HUES64 (cell line): ENCODE measurements around the gene PBXIP1.
A peak's percentile ranks its signal among the peaks of the same experiment; 100 is the strongest.

Source experiments
- H3K27ac ChIP-seq: 2 replicates; pipeline ENCODE4 v1.7.0; 2013; ENCODE audit warnings: low read depth, low read length, inconsistent platforms
- H3K27me3 ChIP-seq: 2 replicates; pipeline ENCODE4 v1.6.1; 2013; ENCODE audit warnings: mild to moderate bottlenecking, low read length; ENCODE audit not compliant: insufficient read depth
- H3K36me3 ChIP-seq: 2 replicates; pipeline ENCODE4 v1.6.1; 2013; ENCODE audit warnings: mild to moderate bottlenecking, low read length; ENCODE audit not compliant: insufficient read depth
- H3K4me1 ChIP-seq: 2 replicates; pipeline ENCODE4 v1.6.1; 2013; ENCODE audit warnings: mild to moderate bottlenecking, low read length, moderate library complexity; ENCODE audit not compliant: insufficient read depth
- H3K4me3 ChIP-seq: 2 replicates; pipeline ENCODE4 v1.5.1; 2013; ENCODE audit warnings: mild to moderate bottlenecking, low read length, moderate library complexity
- H3K9ac ChIP-seq: 2 replicates; pipeline ENCODE4 v1.6.1; 2013; ENCODE audit warnings: mild to moderate bottlenecking, low read depth, low read length
- H3K9me3 ChIP-seq: 2 replicates; pipeline ENCODE4 v1.6.1; 2013; ENCODE audit warnings: low read depth, low read length; ENCODE audit not compliant: insufficient read depth
- WGBS: fragments of 150-250, 120-280 bp; methylation state at CpG from one replicate; pipeline ENCODE4 v1.1.7; 2013; ENCODE audit warnings: missing lambda C conversion rate; 5-methylcytosine and 5-hydroxymethylcytosine counted together

Gene PBXIP1

GRCh38 chr1:154969860-154970452, 14.1 kb upstream of the PBXIP1 start:
- peak overlapping the region; percentile 100 for H3K27ac ChIP-seq
- peaks cover 34% of the 10 kb centered on the region for H3K36me3 ChIP-seq
- H3K9me3 ChIP-seq = no peaks in the 10 kb centered on the region
- peak overlapping the region; percentile 71 for H3K4me3 ChIP-seq
- 6% methylated on average over 21 of the region's 22 CpGs for WGBS
- no peaks in the 10 kb centered on the region for H3K27me3 ChIP-seq
- peaks cover 25% of the 10 kb centered on the region for H3K4me1 ChIP-seq
- peak overlapping the region; percentile 73 for H3K9ac ChIP-seq

GRCh38 chr1:154969246-154969645, 13.3 kb upstream of the PBXIP1 start:
- WGBS = 13% methylated on average over 3 of the region's 5 CpGs
- Histone ChIP-seq H3K4me3 (peak overlapping the region; percentile 71), H3K4me1 (peaks cover 25% of the 10 kb centered on the region), H3K36me3 (peaks cover 41% of the 10 kb centered on the region), H3K27ac (no peak overlapping the region), H3K9me3 (no peaks in the 10 kb centered on the region), H3K27me3 (no peaks in the 10 kb centered on the region), H3K9ac (peak overlapping the region; percentile 73; the same call in 1 of the 2 replicates)

GRCh38 chr1:154968731-154969130, 12.8 kb upstream of the PBXIP1 start:
- no peaks in the 10 kb centered on the region for H3K27me3 ChIP-seq
- peaks cover 46% of the 10 kb centered on the region for H3K36me3 ChIP-seq

GRCh38 chr1:154967331-154967950, 11.5 kb upstream of the PBXIP1 start:
- Histone ChIP-seq H3K4me1 (peaks cover 21% of the 10 kb centered on the region), H3K9me3 (no peaks in the 10 kb centered on the region), H3K9ac (no peak overlapping the region), H3K27me3 (no peaks in the 10 kb centered on the region), H3K36me3 (peaks cover 58% of the 10 kb centered on the region), H3K27ac (no peak overlapping the region), H3K4me3 (no peak overlapping the region)
- WGBS = 95% methylated on average over 5 of the region's 5 CpGs

More at GRCh38 chr1:154968731-154969130, 12.8 kb upstream of the PBXIP1 start:
- peak overlapping the region; percentile 73; the same call in 1 of the 2 replicates for H3K9ac ChIP-seq
- H3K9me3 ChIP-seq = no peaks in the 10 kb centered on the region
- WGBS = 80% methylated on average over 3 of the region's 3 CpGs
- no peak overlapping the region for H3K27ac ChIP-seq
- peak overlapping the region; percentile 71 for H3K4me3 ChIP-seq
- H3K4me1 ChIP-seq = peaks cover 25% of the 10 kb centered on the region

GRCh38 chr1:154966111-154966510, 10.2 kb upstream of the PBXIP1 start:
- peaks cover 60% of the 10 kb centered on the region for H3K36me3 ChIP-seq
- H3K4me1 ChIP-seq = peaks cover 10% of the 10 kb centered on the region; the same call in 1 of the 2 replicates
- no peaks in the 10 kb centered on the region for H3K27me3 ChIP-seq
- H3K4me3 ChIP-seq = no peak overlapping the region
- no peaks in the 10 kb centered on the region for H3K9me3 ChIP-seq
- no peak overlapping the region for H3K27ac ChIP-seq
- WGBS = 98% methylated on average over 5 of the region's 7 CpGs
- no peak overlapping the region for H3K9ac ChIP-seq

- 95% methylated on average over 6 of the region's 6 CpGs for WGBS
- H3K9ac ChIP-seq = no peak overlapping the region
- no peaks in the 10 kb centered on the region for H3K9me3 ChIP-seq
- H3K36me3 ChIP-seq = peaks cover 64% of the 10 kb centered on the region
- H3K4me1 ChIP-seq = peaks cover 15% of the 10 kb centered on the region; the same call in 1 of the 2 replicates
- H3K4me3 ChIP-seq = no peak overlapping the region
- no peak overlapping the region for H3K27ac ChIP-seq
- no peaks in the 10 kb centered on the region for H3K27me3 ChIP-seq
Observed at GRCh38 chr1:154964359-154964758, 8.5 kb upstream of the PBXIP1 start.

- H3K9me3 ChIP-seq = no peaks in the 10 kb centered on the region
- peaks cover 9% of the 10 kb centered on the region; the same call in 1 of the 2 replicates for H3K4me1 ChIP-seq
- H3K4me3 ChIP-seq = no peak overlapping the region
- no peak overlapping the region for H3K27ac ChIP-seq
- H3K27me3 ChIP-seq = no peaks in the 10 kb centered on the region
- 92% methylated on average over 8 of the region's 8 CpGs for WGBS
- peaks cover 71% of the 10 kb centered on the region for H3K36me3 ChIP-seq
- H3K9ac ChIP-seq = no peak overlapping the region
Observed at GRCh38 chr1:154963643-154964042, 7.7 kb upstream of the PBXIP1 start.

GRCh38 chr1:154962795-154963330, 7.0 kb upstream of the PBXIP1 start:
- H3K9ac ChIP-seq = 0 out of 2 replicates have a peak overlapping the region, but pooled peaks have one; percentile 94

GRCh38 chr1:154962156-154962749, 6.4 kb upstream of the PBXIP1 start:
- Histone ChIP-seq H3K27ac (peak overlapping the region; percentile 93), H3K9ac (peak overlapping the region; percentile 94), H3K4me1 (peaks cover 12% of the 10 kb centered on the region; the same call in 1 of the 2 replicates), H3K4me3 (peak overlapping the region; percentile 75), H3K9me3 (no peaks in the 10 kb centered on the region), H3K27me3 (no peaks in the 10 kb centered on the region), H3K36me3 (peaks cover 65% of the 10 kb centered on the region)
- 15% methylated on average over 25 of the region's 25 CpGs for WGBS

More at GRCh38 chr1:154962795-154963330, 7.0 kb upstream of the PBXIP1 start:
- H3K36me3 ChIP-seq = peaks cover 72% of the 10 kb centered on the region
- no peaks in the 10 kb centered on the region for H3K9me3 ChIP-seq
- peak overlapping the region; percentile 30; the same call in 1 of the 2 replicates for H3K27ac ChIP-seq
- peaks cover 7% of the 10 kb centered on the region; the same call in 1 of the 2 replicates for H3K4me1 ChIP-seq
- WGBS = 76% methylated on average over 6 of the region's 6 CpGs
- H3K4me3 ChIP-seq = peak overlapping the region; percentile 75
- no peaks in the 10 kb centered on the region for H3K27me3 ChIP-seq

GRCh38 chr1:154961207-154962155, 5.6 kb upstream of the PBXIP1 start, which contains the start of gene PYGO2:
TSS of gene PYGO2 (minus strand) at chr1:154961782. CDS start at chr1:154961576, 206 bp downstream.
- Histone ChIP-seq H3K27me3 (no peaks in the 10 kb centered on the region), H3K4me1 (peaks cover 19% of the 10 kb centered on the region; the same call in 1 of the 2 replicates), H3K9me3 (no peaks in the 10 kb centered on the region), H3K9ac (peak within 1 kb of the TSS; percentile 94), H3K27ac (peak within 1 kb of the TSS; percentile 93), H3K4me3 (peak within 1 kb of the TSS; percentile 75), H3K36me3 (peaks cover 58% of the 10 kb centered on the region)
- WGBS = 1% methylated on average over 93 of the region's 93 CpGs
